GM12892 (cell line): ENCODE data around the gene EEF2K.

Experiments used
- POLR2AphosphoS5 ChIP-seq: IDR thresholded peaks from 2 replicates; pipeline ENCODE4 v1.6.1; 2011; ENCODE audit warnings: low read depth, low read length, control low read depth
- TAF1 ChIP-seq: IDR thresholded peaks from 2 replicates; pipeline ENCODE4 v1.6.1; 2011; ENCODE audit warnings: low read depth, mild to moderate bottlenecking, control low read depth, low read length, borderline replicate concordance

DNA sequence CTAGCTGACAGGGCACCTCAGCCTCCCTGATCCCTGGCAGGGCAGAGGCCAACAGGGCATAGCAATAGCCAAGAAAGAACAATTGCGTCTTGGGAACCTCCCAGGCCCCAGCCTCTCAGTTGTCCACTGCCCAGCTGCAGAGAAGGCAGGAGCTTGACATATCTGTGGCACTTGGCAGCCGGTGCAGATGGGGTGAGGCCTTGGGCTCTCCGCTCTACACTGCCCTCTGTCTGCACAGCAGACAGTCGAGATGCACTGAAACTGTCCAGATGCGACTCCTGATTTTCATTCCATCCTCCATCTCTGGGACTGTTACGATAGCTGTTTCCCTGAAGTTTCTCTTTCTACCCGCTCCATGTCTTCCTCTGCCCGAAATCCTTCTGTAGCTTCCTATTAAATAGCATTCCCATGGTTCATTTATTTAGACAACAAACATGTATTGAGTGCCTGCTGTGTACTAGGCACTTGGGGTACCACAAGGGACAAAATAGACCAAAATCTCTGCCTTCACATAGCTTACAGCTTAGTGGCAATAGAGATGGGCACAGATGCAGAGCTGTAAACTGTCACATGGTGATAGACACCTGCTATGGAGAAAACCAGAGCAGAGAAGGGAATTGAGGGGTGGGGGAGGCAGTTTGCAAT lies 94.5 kb downstream of the EEF2K start:
- TF ChIP-seq POLR2AphosphoS5: no peak
- no peak for TF ChIP-seq TAF1
